Endodermal cell (in vitro differentiated cells): ENCODE measurements around the gene LIMS2. TPM values are rescaled to one million over a fixed set of nuclear protein-coding genes. Genes with fewer than 3 reads are reported as not detected.
A peak's percentile ranks its signal among the peaks of the same experiment; 100 is the strongest.

Source experiments
- DNase-seq: peaks from one replicate; pipeline ENCODE4 v3.0.0-alpha.2; 2017
- H3K27ac ChIP-seq: 2 replicates; pipeline ENCODE4 v1.5.1; 2013; ENCODE audit warnings: mild to moderate bottlenecking, low read depth, low read length, moderate library complexity
- H3K27me3 ChIP-seq: 2 replicates; pipeline ENCODE4 v1.6.1; 2013; ENCODE audit warnings: mild to moderate bottlenecking, low read length, moderate library complexity; ENCODE audit not compliant: insufficient read depth, control insufficient read depth, poor library complexity, severe bottlenecking
- H3K36me3 ChIP-seq: 2 replicates; pipeline ENCODE4 v1.7.0; 2013; ENCODE audit warnings: mild to moderate bottlenecking, low read length, moderate library complexity; ENCODE audit not compliant: control insufficient read depth, insufficient read depth
- H3K4me1 ChIP-seq: one replicate; pipeline ENCODE4 v1.7.0; 2013; ENCODE audit warnings: low read length; ENCODE audit not compliant: control insufficient read depth, insufficient read depth
- H3K4me3 ChIP-seq: 2 replicates; pipeline ENCODE4 v1.5.1; 2013; ENCODE audit warnings: mild to moderate bottlenecking, low read length, moderate library complexity
- H3K9ac ChIP-seq: 2 replicates; pipeline ENCODE4 v1.6.1; 2013; ENCODE audit warnings: mild to moderate bottlenecking, low read length, moderate library complexity; ENCODE audit not compliant: poor library complexity, severe bottlenecking; ENCODE audit errors: extremely low read depth
- H3K9me3 ChIP-seq: 2 replicates; pipeline ENCODE4 v1.6.1; 2013; ENCODE audit warnings: mild to moderate bottlenecking, low read length, moderate library complexity; ENCODE audit not compliant: control insufficient read depth
- H3K27ac Mint-ChIP-seq: 2 replicates; pipeline ENCODE4 v1.8.0; 2020; ENCODE audit warnings: mixed read lengths
- H3K27me3 Mint-ChIP-seq: 2 replicates; pipeline ENCODE4 v1.8.0; 2021; ENCODE audit warnings: mild to moderate bottlenecking, mixed read lengths; ENCODE audit not compliant: insufficient read depth
- H3K36me3 Mint-ChIP-seq: 2 replicates; pipeline ENCODE4 v1.8.0; 2020; ENCODE audit warnings: low read depth, mixed read lengths
- H3K4me1 Mint-ChIP-seq: 2 replicates; pipeline ENCODE4 v1.8.0; 2020; ENCODE audit warnings: mixed read lengths
- H3K4me3 Mint-ChIP-seq: 2 replicates; pipeline ENCODE4 v1.8.0; 2020; ENCODE audit warnings: mild to moderate bottlenecking, moderate library complexity, mixed read lengths
- H3K9me3 Mint-ChIP-seq: 2 replicates; pipeline ENCODE4 v1.8.0; 2020; ENCODE audit warnings: mild to moderate bottlenecking, mixed read lengths
- WGBS, 2 experiments: methylation state at CpG; one replicate each; pipeline versions ENCODE4 v1.1.5 to v1.1.7; 2013; ENCODE audit warnings: missing lambda C conversion rate in 2 of 2, mixed read lengths in 1 of 2; ENCODE audit not compliant: insufficient coverage in 1 of 2, insufficient read length in 1 of 2; 5-methylcytosine and 5-hydroxymethylcytosine counted together
- total RNA-seq, 2 donors: library from RNA; stranded (reverse); fragmentation: NEBNext Ultra II Directional in 1 of 2; extraction: Animal tissue kit (Norgen Biotek cat#: 25700) in 1 of 2; gene quantifications; 2 replicates in 1 of 2; 3 replicates in 1 of 2; pipeline ENCODE4 v1.2.1, GENCODE V29; 2021
- TF ChIP-seq, protein P1 (sequence below): fragments of 200-600 bp; sonication (generic); conservative IDR thresholded peaks from 2 replicates; pipeline ENCODE4 v1.5.0; 2021; ENCODE audit warnings: antibody characterized with exemption, mild to moderate bottlenecking

LIMS2 gene
- total RNA-seq, 2 donors from 2014 or later, result 3.9 to 9.8 TPM

DNA sequence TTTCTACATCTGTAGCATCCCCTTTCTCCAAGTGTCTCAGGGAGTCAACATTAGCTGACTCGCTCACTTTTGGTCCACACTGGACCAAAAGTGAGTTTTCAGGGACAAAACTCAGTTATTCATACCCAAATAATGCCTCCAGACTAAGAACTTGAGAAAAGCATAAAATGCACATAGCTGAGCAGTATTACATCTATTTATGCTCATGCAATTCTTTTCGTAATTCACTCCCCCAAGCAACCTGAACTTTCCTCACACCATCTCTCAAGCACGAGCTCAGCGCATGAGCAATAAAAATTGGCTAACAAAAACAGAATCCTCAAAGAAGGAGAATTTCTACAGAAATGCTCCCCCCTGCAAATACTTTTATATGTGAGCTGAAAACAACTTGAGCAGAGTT is 42.9 kb upstream of the LIMS2 start:
- no peaks in the 10 kb centered on the region for H3K4me1 ChIP-seq
- no peak for DNase-seq
- H3K4me1 Mint-ChIP-seq, result no peaks in the 10 kb centered on the region
- peaks cover 91% of the 10 kb centered on the region for H3K36me3 ChIP-seq
- no peak overlapping the region for H3K9ac ChIP-seq
- no peaks in the 10 kb centered on the region for H3K9me3 Mint-ChIP-seq
- H3K4me3 ChIP-seq, result no peak overlapping the region
- no peak overlapping the region for H3K4me3 Mint-ChIP-seq
- H3K27ac Mint-ChIP-seq, result no peak overlapping the region
- no peaks in the 10 kb centered on the region for H3K9me3 ChIP-seq
- no peaks in the 10 kb centered on the region for H3K27me3 Mint-ChIP-seq
- H3K36me3 Mint-ChIP-seq, result peaks cover 70% of the 10 kb centered on the region
- TF ChIP-seq, protein P1, sequence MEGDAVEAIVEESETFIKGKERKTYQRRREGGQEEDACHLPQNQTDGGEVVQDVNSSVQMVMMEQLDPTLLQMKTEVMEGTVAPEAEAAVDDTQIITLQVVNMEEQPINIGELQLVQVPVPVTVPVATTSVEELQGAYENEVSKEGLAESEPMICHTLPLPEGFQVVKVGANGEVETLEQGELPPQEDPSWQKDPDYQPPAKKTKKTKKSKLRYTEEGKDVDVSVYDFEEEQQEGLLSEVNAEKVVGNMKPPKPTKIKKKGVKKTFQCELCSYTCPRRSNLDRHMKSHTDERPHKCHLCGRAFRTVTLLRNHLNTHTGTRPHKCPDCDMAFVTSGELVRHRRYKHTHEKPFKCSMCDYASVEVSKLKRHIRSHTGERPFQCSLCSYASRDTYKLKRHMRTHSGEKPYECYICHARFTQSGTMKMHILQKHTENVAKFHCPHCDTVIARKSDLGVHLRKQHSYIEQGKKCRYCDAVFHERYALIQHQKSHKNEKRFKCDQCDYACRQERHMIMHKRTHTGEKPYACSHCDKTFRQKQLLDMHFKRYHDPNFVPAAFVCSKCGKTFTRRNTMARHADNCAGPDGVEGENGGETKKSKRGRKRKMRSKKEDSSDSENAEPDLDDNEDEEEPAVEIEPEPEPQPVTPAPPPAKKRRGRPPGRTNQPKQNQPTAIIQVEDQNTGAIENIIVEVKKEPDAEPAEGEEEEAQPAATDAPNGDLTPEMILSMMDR, result no peak
- H3K27me3 ChIP-seq, result no peaks in the 10 kb centered on the region
- H3K27ac ChIP-seq, result no peak overlapping the region
- WGBS, 2 experiments, result 97 to 98% methylated on average over 4 of the region's 4 CpGs

GRCh38 chr2:127715778-127716449 is 40.6 kb upstream of the LIMS2 start:
- Histone ChIP-seq H3K27ac (no peak overlapping the region), H3K4me1 (no peaks in the 10 kb centered on the region), H3K9me3 (no peaks in the 10 kb centered on the region), H3K9ac (no peak overlapping the region), H3K27me3 (no peaks in the 10 kb centered on the region), H3K36me3 (peaks cover 82% of the 10 kb centered on the region), H3K4me3 (no peak overlapping the region)
- Mint-ChIP-seq H3K4me3 (no peak overlapping the region), H3K4me1 (no peaks in the 10 kb centered on the region), H3K36me3 (peaks cover 63% of the 10 kb centered on the region), H3K27me3 (no peaks in the 10 kb centered on the region), H3K9me3 (no peaks in the 10 kb centered on the region), H3K27ac (peak overlapping the region; percentile 16)
- TF ChIP-seq, protein P1, result no peak
- 79 to 93% methylated on average over 8 to 14 of the region's 14 CpGs for WGBS, 2 experiments
- DNase-seq, result no peak

DNA sequence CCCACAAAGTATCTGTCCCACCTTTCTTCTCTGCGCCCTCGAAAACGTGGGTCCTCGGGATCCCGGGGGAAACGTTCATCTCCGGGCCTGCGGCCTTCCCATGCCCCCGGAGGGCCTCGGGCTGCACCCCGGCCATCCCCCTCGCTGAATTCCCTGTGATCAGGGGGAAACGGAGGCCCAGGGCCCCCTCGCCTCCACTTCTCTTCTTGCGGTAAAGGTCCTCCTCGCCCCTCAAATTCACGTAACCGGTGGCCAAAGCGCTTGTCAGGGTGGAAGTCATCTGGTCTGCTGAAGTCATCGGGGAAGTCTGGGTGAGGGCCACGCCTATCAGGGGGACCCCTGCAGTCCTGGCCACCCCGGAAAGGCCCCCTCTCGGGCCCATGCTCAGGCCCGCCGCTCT is 38.2 kb upstream of the LIMS2 start:
- H3K9me3 Mint-ChIP-seq, result no peaks in the 10 kb centered on the region
- TF ChIP-seq, protein P1, result no peak
- H3K27ac ChIP-seq, result peak overlapping the region; percentile 29
- H3K4me1 ChIP-seq, result no peaks in the 10 kb centered on the region
- peaks cover 81% of the 10 kb centered on the region for H3K36me3 ChIP-seq
- H3K4me1 Mint-ChIP-seq, result no peaks in the 10 kb centered on the region
- H3K4me3 ChIP-seq, result no peak overlapping the region
- H3K9ac ChIP-seq, result no peak overlapping the region
- H3K27me3 Mint-ChIP-seq, result no peaks in the 10 kb centered on the region
- no peak overlapping the region for H3K27ac Mint-ChIP-seq
- H3K9me3 ChIP-seq, result no peaks in the 10 kb centered on the region
- no peaks in the 10 kb centered on the region for H3K27me3 ChIP-seq
- no peak for DNase-seq
- H3K4me3 Mint-ChIP-seq, result no peak overlapping the region
- peaks cover 61% of the 10 kb centered on the region for H3K36me3 Mint-ChIP-seq
- 93% methylated on average over 14 to 25 of the region's 25 CpGs for WGBS, 2 experiments
